Measurements from ENCODE around the gene RGSL1.
"Not testable (repeated sequence)": the region's sequence is repeated elsewhere in the genome, so short reads cannot be mapped to it uniquely, and the experiment has no call there.

The RGSL1 gene

GRCh38 chr1:182520736-182521135 lies 70.8 kb downstream of the RGSL1 start:
- no peaks in the 10 kb centered on the region for H3K4me1 ChIP-seq (ENCODE audit: control insufficient read depth in 5 of 5, insufficient read depth in 5 of 5, low read length in 5 of 5)
- no peak overlapping the region for H3K9ac ChIP-seq (ENCODE audit: low read length in 5 of 5)
- H3K27me3 ChIP-seq (ENCODE audit: control insufficient read depth in 5 of 5, insufficient read depth in 4 of 5, low read length in 5 of 5) = peaks cover 0 to 4% (median 0%) of the 10 kb centered on the region in 5 donors
- no peak overlapping the region for H3K27ac ChIP-seq (ENCODE audit: low read depth, low read length)
- peaks cover 5 to 19% (median 14%) of the 10 kb centered on the region in 5 donors for H3K9me3 ChIP-seq (ENCODE audit: control insufficient read depth in 5 of 5, low read length in 5 of 5)
- no peak overlapping the region for H3K4me3 ChIP-seq (ENCODE audit: low read depth in 1 of 5, low read length in 5 of 5)
- no peaks in the 10 kb centered on the region for H3K36me3 ChIP-seq (ENCODE audit: control insufficient read depth in 5 of 5, insufficient read depth in 5 of 5, low read length in 5 of 5)

GRCh38 chr1:182525342-182525741 lies 75.4 kb downstream of the RGSL1 start:
- Histone ChIP-seq H3K9me3 (ENCODE audit: control insufficient read depth in 5 of 5, low read length in 5 of 5) (peaks cover 5 to 22% (median 9%) of the 10 kb centered on the region in 5 donors), H3K9ac (ENCODE audit: low read length in 5 of 5) (no peak overlapping the region), H3K36me3 (ENCODE audit: control insufficient read depth in 5 of 5, insufficient read depth in 5 of 5, low read length in 5 of 5) (no peaks in the 10 kb centered on the region), H3K27ac (ENCODE audit: low read depth, low read length) (no peak overlapping the region), H3K4me1 (ENCODE audit: control insufficient read depth in 5 of 5, insufficient read depth in 5 of 5, low read length in 5 of 5) (no peaks in the 10 kb centered on the region), H3K27me3 (ENCODE audit: control insufficient read depth in 5 of 5, insufficient read depth in 4 of 5, low read length in 5 of 5) (no peaks in the 10 kb centered on the region), H3K4me3 (ENCODE audit: low read depth in 1 of 5, low read length in 5 of 5) (no peak overlapping the region)

DNA sequence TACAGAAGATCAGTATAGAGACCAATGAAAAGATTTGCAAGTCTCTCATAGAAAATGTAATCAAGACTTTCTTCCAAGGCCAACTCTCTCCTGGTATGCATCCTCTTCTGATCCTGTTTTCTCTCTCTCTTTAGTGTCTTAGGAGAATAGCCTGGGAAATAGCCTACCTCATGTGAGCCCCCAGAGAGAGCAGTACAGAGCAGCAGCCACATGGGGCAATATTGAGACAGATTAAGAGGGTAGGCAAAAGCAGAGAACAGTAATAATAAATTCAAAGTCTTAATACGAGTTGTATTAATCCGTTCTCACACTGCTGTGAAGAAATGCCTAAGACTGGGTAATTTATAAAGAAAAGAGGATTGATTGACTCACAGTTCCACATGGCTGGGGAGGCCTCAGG lies 77.7 kb downstream of the RGSL1 start:
- Histone ChIP-seq H3K9ac (ENCODE audit: low read length in 5 of 5) (no peak overlapping the region), H3K4me3 (ENCODE audit: low read depth in 1 of 5, low read length in 5 of 5) (no peak overlapping the region), H3K27me3 (ENCODE audit: control insufficient read depth in 5 of 5, insufficient read depth in 4 of 5, low read length in 5 of 5) (no peaks in the 10 kb centered on the region), H3K27ac (ENCODE audit: low read depth, low read length) (no peak overlapping the region), H3K9me3 (ENCODE audit: control insufficient read depth in 5 of 5, low read length in 5 of 5) (peaks cover 5 to 22% (median 9%) of the 10 kb centered on the region in 5 donors), H3K4me1 (ENCODE audit: control insufficient read depth in 5 of 5, insufficient read depth in 5 of 5, low read length in 5 of 5) (no peaks in the 10 kb centered on the region), H3K36me3 (ENCODE audit: control insufficient read depth in 5 of 5, insufficient read depth in 5 of 5, low read length in 5 of 5) (no peaks in the 10 kb centered on the region)

DNA sequence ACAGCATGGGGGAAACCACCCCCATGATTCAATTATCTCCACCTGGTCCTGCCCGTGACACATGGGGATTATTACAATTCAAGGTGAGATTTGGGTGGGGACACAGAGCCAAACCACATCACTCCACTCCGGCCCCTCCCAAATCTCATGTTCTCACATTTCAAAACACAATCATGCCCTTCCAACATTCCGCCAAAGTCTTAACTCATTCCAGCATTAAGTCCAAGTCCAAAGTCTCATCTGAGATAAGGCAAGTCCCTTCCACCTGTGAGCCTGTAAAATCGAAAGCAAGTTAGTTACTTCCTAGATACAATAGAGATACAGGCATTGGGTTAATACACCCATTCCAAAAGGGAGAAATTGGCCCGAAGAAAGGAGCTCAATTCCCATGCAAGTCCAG lies 78.3 kb downstream of the RGSL1 start:
- not testable (repeated sequence) for H3K4me1 ChIP-seq (ENCODE audit: control insufficient read depth in 5 of 5, insufficient read depth in 5 of 5, low read length in 5 of 5); H3K9ac ChIP-seq (ENCODE audit: low read length in 5 of 5); H3K27me3 ChIP-seq (ENCODE audit: control insufficient read depth in 5 of 5, insufficient read depth in 4 of 5, low read length in 5 of 5); H3K36me3 ChIP-seq (ENCODE audit: control insufficient read depth in 5 of 5, insufficient read depth in 5 of 5, low read length in 5 of 5); H3K27ac ChIP-seq (ENCODE audit: low read depth, low read length); H3K4me3 ChIP-seq (ENCODE audit: low read depth in 1 of 5, low read length in 5 of 5)
- peaks cover 5 to 22% (median 9%) of the 10 kb centered on the region in 5 donors for H3K9me3 ChIP-seq (ENCODE audit: control insufficient read depth in 5 of 5, low read length in 5 of 5)

- Histone ChIP-seq H3K27me3 (ENCODE audit: control insufficient read depth in 5 of 5, insufficient read depth in 4 of 5, low read length in 5 of 5) (no peaks in the 10 kb centered on the region), H3K4me1 (ENCODE audit: control insufficient read depth in 5 of 5, insufficient read depth in 5 of 5, low read length in 5 of 5) (no peaks in the 10 kb centered on the region), H3K36me3 (ENCODE audit: control insufficient read depth in 5 of 5, insufficient read depth in 5 of 5, low read length in 5 of 5) (no peaks in the 10 kb centered on the region), H3K9ac (ENCODE audit: low read length in 5 of 5) (no peak overlapping the region), H3K9me3 (ENCODE audit: control insufficient read depth in 5 of 5, low read length in 5 of 5) (no peaks in the 10 kb centered on the region), H3K27ac (ENCODE audit: low read depth, low read length) (no peak overlapping the region), H3K4me3 (ENCODE audit: low read depth in 1 of 5, low read length in 5 of 5) (no peak overlapping the region)
Observed at GRCh38 chr1:182533896-182534295, 84.0 kb downstream of the RGSL1 start.

- H3K36me3 ChIP-seq (ENCODE audit: control insufficient read depth in 5 of 5, insufficient read depth in 5 of 5, low read length in 5 of 5) = no peaks in the 10 kb centered on the region
- no peak overlapping the region for H3K27ac ChIP-seq (ENCODE audit: low read depth, low read length)
- H3K9me3 ChIP-seq (ENCODE audit: control insufficient read depth in 5 of 5, low read length in 5 of 5) = peaks cover 5 to 12% (median 7%) of the 10 kb centered on the region in 5 donors
- no peak overlapping the region for H3K9ac ChIP-seq (ENCODE audit: low read length in 5 of 5)
- no peaks in the 10 kb centered on the region for H3K4me1 ChIP-seq (ENCODE audit: control insufficient read depth in 5 of 5, insufficient read depth in 5 of 5, low read length in 5 of 5)
- no peaks in the 10 kb centered on the region for H3K27me3 ChIP-seq (ENCODE audit: control insufficient read depth in 5 of 5, insufficient read depth in 4 of 5, low read length in 5 of 5)
- H3K4me3 ChIP-seq (ENCODE audit: low read depth in 1 of 5, low read length in 5 of 5) = no peak overlapping the region
Observed at GRCh38 chr1:182549346-182549745, 99.4 kb downstream of the RGSL1 start.

GRCh38 chr1:182549811-182550210 lies 99.9 kb downstream of the RGSL1 start:
- H3K27ac ChIP-seq (ENCODE audit: low read depth, low read length) = no peak overlapping the region
- H3K4me3 ChIP-seq (ENCODE audit: low read depth in 1 of 5, low read length in 5 of 5) = no peak overlapping the region
- H3K36me3 ChIP-seq (ENCODE audit: control insufficient read depth in 5 of 5, insufficient read depth in 5 of 5, low read length in 5 of 5) = no peaks in the 10 kb centered on the region
- no peak overlapping the region for H3K9ac ChIP-seq (ENCODE audit: low read length in 5 of 5)
- H3K4me1 ChIP-seq (ENCODE audit: control insufficient read depth in 5 of 5, insufficient read depth in 5 of 5, low read length in 5 of 5) = no peaks in the 10 kb centered on the region
- H3K9me3 ChIP-seq (ENCODE audit: control insufficient read depth in 5 of 5, low read length in 5 of 5) = peaks cover 5 to 12% (median 7%) of the 10 kb centered on the region in 5 donors
- H3K27me3 ChIP-seq (ENCODE audit: control insufficient read depth in 5 of 5, insufficient read depth in 4 of 5, low read length in 5 of 5) = no peaks in the 10 kb centered on the region

DNA sequence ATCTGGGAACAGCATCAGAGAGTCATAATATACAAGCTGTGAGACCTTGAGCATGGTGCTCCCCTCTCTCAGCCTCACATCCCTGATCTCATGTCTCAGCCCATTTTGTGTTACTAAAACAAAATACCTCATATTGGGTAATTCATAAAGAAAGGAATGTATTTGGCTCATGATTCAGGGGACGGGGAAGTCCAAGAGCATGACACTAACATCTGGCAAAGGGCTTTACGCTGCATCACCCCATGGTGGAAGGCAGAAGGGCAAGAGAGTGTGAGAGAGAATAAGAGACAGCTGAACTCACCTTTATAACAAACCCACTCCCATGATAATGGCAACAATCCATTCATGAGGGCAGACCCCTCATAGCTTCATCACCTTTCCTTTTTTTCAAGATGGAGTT lies 102.6 kb downstream of the RGSL1 start:
- peaks cover 5 to 12% (median 7%) of the 10 kb centered on the region in 5 donors for H3K9me3 ChIP-seq (ENCODE audit: control insufficient read depth in 5 of 5, low read length in 5 of 5)
- no peaks in the 10 kb centered on the region for H3K4me1 ChIP-seq (ENCODE audit: control insufficient read depth in 5 of 5, insufficient read depth in 5 of 5, low read length in 5 of 5)
- no peak overlapping the region for H3K9ac ChIP-seq (ENCODE audit: low read length in 5 of 5)

DNA sequence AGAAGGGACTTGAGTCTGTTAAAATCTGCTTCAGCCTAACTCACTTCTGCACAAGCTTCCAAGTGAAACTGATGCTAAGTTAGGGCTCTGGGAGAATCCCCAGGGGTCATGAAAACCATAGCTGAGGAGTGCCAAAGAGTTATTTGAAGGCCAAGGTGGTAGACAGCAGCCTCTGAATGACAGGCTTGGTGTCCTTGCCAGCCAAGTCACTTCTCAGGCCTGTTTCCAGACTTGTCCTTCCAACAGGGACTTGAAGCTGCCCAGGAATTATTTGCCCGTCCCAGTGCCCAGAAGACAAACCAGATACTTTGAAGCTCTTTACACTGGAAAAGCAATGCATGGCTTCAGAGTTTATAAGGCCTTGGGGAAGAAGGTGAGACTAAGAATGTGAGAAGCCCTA lies 105.5 kb downstream of the RGSL1 start:
- Histone ChIP-seq H3K27me3 (ENCODE audit: control insufficient read depth in 5 of 5, insufficient read depth in 4 of 5, low read length in 5 of 5) (no peaks in the 10 kb centered on the region), H3K27ac (ENCODE audit: low read depth, low read length) (no peak overlapping the region), H3K4me3 (ENCODE audit: low read depth in 1 of 5, low read length in 5 of 5) (no peak overlapping the region)

More for the DNA sequence above, 102.6 kb downstream of the RGSL1 start:
- Histone ChIP-seq H3K4me3 (ENCODE audit: low read depth in 1 of 5, low read length in 5 of 5) (no peak overlapping the region), H3K27me3 (ENCODE audit: control insufficient read depth in 5 of 5, insufficient read depth in 4 of 5, low read length in 5 of 5) (no peaks in the 10 kb centered on the region), H3K27ac (ENCODE audit: low read depth, low read length) (no peak overlapping the region), H3K36me3 (ENCODE audit: control insufficient read depth in 5 of 5, insufficient read depth in 5 of 5, low read length in 5 of 5) (no peaks in the 10 kb centered on the region)

GRCh38 chr1:182556279-182556678 lies 106.3 kb downstream of the RGSL1 start:
- H3K9ac ChIP-seq (ENCODE audit: low read length in 5 of 5) = no peak overlapping the region
- no peaks in the 10 kb centered on the region for H3K4me1 ChIP-seq (ENCODE audit: control insufficient read depth in 5 of 5, insufficient read depth in 5 of 5, low read length in 5 of 5)
- H3K27me3 ChIP-seq (ENCODE audit: control insufficient read depth in 5 of 5, insufficient read depth in 4 of 5, low read length in 5 of 5) = no peaks in the 10 kb centered on the region
- H3K4me3 ChIP-seq (ENCODE audit: low read depth in 1 of 5, low read length in 5 of 5) = no peak overlapping the region
- no peak overlapping the region for H3K27ac ChIP-seq (ENCODE audit: low read depth, low read length)
- H3K9me3 ChIP-seq (ENCODE audit: control insufficient read depth in 5 of 5, low read length in 5 of 5) = peaks cover 5 to 12% (median 7%) of the 10 kb centered on the region in 5 donors
- H3K36me3 ChIP-seq (ENCODE audit: control insufficient read depth in 5 of 5, insufficient read depth in 5 of 5, low read length in 5 of 5) = no peaks in the 10 kb centered on the region

More for the DNA sequence above, 105.5 kb downstream of the RGSL1 start:
- Histone ChIP-seq H3K9me3 (ENCODE audit: control insufficient read depth in 5 of 5, low read length in 5 of 5) (peaks cover 5 to 12% (median 7%) of the 10 kb centered on the region in 5 donors), H3K36me3 (ENCODE audit: control insufficient read depth in 5 of 5, insufficient read depth in 5 of 5, low read length in 5 of 5) (no peaks in the 10 kb centered on the region), H3K9ac (ENCODE audit: low read length in 5 of 5) (no peak overlapping the region), H3K4me1 (ENCODE audit: control insufficient read depth in 5 of 5, insufficient read depth in 5 of 5, low read length in 5 of 5) (no peaks in the 10 kb centered on the region)
